Sigmoid colon (tissue), 7 donors: Measurements from ENCODE around the gene ADAT1. TPM values are rescaled to one million over a fixed set of nuclear protein-coding genes. Genes with fewer than 3 reads are reported as not detected.

Source experiments
- DNase-seq: peaks from one replicate; pipeline ENCODE4 v3.0.0-alpha.2; 2019
- H3K27ac ChIP-seq, 4 donors: fragments of 200-600 bp; sonication (generic); one replicate each; pipeline ENCODE4 v1.5.1; 2016 to 2019; ENCODE audit warnings: mild to moderate bottlenecking in 1 of 4
- H3K27me3 ChIP-seq, 3 donors: fragments of 200-600 bp; sonication (generic); one replicate each; pipeline ENCODE4 v1.5.1; 2019; ENCODE audit warnings: mild to moderate bottlenecking in 1 of 3
- H3K36me3 ChIP-seq, 4 donors: fragments of 200-600 bp; sonication (generic); one replicate each; pipeline ENCODE4 v1.5.1; 2016 to 2019
- H3K4me1 ChIP-seq, 4 donors: fragments of 200-600 bp; sonication (generic); one replicate each; pipeline ENCODE4 v1.5.1; 2017 to 2019
- H3K4me3 ChIP-seq, 4 donors: fragments of 200-600 bp; sonication (generic); one replicate each; pipeline ENCODE4 v1.5.1; 2017 to 2019; ENCODE audit warnings: mild to moderate bottlenecking in 2 of 4, moderate library complexity in 1 of 4
- H3K9me3 ChIP-seq, 4 donors: fragments of 200-600 bp in 3 of 4; sonication (generic) in 3 of 4; one replicate each; pipeline versions ENCODE4 v1.5.1 to v1.6.1; 2013 to 2019
- EP300 ChIP-seq, 4 donors: sonication (generic); formaldehyde crosslinking; IDR thresholded peaks; one replicate each; pipeline ENCODE4 v1.6.1; 2017; ENCODE audit warnings: antibody characterized with exemption in 4 of 4
- POLR2A ChIP-seq, 2 donors: fragments of 450-650 bp; IDR thresholded peaks; one replicate each; pipeline ENCODE4 v1.6.1; 2016; ENCODE audit warnings: antibody characterized with exemption in 2 of 2, mild to moderate bottlenecking in 2 of 2, moderate library complexity in 2 of 2
- POLR2AphosphoS5 ChIP-seq, 4 donors: sonication (generic); formaldehyde crosslinking; IDR thresholded peaks; one replicate each; pipeline ENCODE4 v1.6.1; 2017; ENCODE audit warnings: antibody characterized with exemption in 4 of 4
- WGBS, 2 donors: extraction: QIAGEN DNeasy Blood & Tissue Kit; methylation state at CpG; one replicate each; pipeline ENCODE4 v1.1.7; 2013; 5-methylcytosine and 5-hydroxymethylcytosine counted together
- intact Hi-C: fragments of 100-400 bp; cut with DNase I; formaldehyde crosslinking; loops from one replicate; pipeline ENCODE4 v1.15.1; 2023
- polyA plus RNA-seq, 3 donors: library from polyadenylated mRNA; stranded (reverse); fragments of 200-250 nt; gene quantifications; one replicate each; pipeline ENCODE4 v1.2.3, GENCODE V29; 2013
- total RNA-seq, 4 donors: library from RNA; depleted of rRNA; stranded (reverse); fragments of >200 nt; gene quantifications; one replicate each; pipeline ENCODE4 v1.1.0, GENCODE V29; 2016
- TF ChIP-seq, protein P1 (sequence below), 4 experiments: fragments of 450-650 bp in 3 of 4; fragments of 200-600 bp in 1 of 4; IDR thresholded peaks; one replicate each; pipeline ENCODE4 v1.5.1; 2016 to 2019; ENCODE audit warnings: antibody characterized with exemption in 4 of 4, mild to moderate bottlenecking in 3 of 4, moderate library complexity in 2 of 4
- donor health status: healthy with polysubstance abuse.
- donor health status: Bipolar disorder and iron deficiency.
- donor health status: healthy.

ADAT1 gene
- total and polyA plus RNA-seq, 7 donors: 10.2 to 38.5 (median 23.5) TPM

DNA sequence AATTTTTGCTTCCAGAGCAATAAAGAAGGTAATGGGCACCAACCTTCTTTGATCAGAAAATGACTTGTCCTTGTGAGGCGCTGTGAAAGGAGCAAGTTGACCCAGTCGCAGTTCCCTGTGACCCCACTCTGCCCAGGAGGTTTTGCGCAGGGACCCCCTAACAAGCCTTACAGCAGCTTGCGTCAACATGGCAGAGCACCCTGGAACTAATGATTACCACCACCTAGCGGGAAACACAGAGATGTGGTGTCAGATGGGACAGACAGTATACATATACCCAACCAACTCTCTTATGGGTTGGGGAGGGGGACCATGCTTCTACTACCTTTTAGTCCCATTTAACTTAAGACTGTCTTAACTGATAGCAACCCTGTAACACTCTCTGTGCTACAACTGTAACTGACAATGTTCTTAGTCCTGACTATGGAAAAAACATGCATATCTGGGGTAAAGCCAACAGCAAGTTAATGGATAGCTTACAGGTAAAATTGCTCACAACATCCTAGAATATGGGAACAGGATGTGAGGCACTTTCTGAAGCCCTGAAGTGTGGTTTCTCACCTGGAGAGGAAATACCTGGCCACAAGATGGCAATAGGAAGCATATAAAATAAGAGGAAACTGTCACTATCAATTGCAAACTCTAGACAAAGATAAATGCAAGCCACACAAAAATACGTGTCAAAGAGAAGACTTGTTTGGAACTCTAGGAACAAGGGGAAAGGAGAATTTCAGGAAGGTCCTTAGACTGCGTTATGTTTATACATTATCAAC lies 21.3 kb upstream of the ADAT1 start:
- peaks cover 0 to 27% (median 23%) of the 10 kb centered on the region in 4 donors for H3K4me1 ChIP-seq
- intact Hi-C loops: loop anchor here (5.0 kb wide), 2 partner anchors 87 to 182 kb away; partner anchors contain the start of genes TMEM170A and TMEM231
- DNase-seq: no peak
- peaks cover 13 to 45% (median 22%) of the 10 kb centered on the region in 4 donors for H3K36me3 ChIP-seq
- H3K4me3 ChIP-seq: no peak overlapping the region
- no peaks in the 10 kb centered on the region for H3K27me3 ChIP-seq
- H3K9me3 ChIP-seq: no peaks in the 10 kb centered on the region
- TF ChIP-seq POLR2AphosphoS5 (IDR thresholded peaks at IDR 0.05): no peak
- TF ChIP-seq, protein P1, sequence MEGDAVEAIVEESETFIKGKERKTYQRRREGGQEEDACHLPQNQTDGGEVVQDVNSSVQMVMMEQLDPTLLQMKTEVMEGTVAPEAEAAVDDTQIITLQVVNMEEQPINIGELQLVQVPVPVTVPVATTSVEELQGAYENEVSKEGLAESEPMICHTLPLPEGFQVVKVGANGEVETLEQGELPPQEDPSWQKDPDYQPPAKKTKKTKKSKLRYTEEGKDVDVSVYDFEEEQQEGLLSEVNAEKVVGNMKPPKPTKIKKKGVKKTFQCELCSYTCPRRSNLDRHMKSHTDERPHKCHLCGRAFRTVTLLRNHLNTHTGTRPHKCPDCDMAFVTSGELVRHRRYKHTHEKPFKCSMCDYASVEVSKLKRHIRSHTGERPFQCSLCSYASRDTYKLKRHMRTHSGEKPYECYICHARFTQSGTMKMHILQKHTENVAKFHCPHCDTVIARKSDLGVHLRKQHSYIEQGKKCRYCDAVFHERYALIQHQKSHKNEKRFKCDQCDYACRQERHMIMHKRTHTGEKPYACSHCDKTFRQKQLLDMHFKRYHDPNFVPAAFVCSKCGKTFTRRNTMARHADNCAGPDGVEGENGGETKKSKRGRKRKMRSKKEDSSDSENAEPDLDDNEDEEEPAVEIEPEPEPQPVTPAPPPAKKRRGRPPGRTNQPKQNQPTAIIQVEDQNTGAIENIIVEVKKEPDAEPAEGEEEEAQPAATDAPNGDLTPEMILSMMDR (IDR thresholded peaks at IDR 0.05): no peak
- no peak for TF ChIP-seq EP300 (IDR thresholded peaks at IDR 0.05)
- TF ChIP-seq POLR2A (IDR thresholded peaks at IDR 0.05): no peak
- 79 to 88% methylated on average over 7 of the region's 7 CpGs for WGBS, 2 donors
- no peak overlapping the region for H3K27ac ChIP-seq

DNA sequence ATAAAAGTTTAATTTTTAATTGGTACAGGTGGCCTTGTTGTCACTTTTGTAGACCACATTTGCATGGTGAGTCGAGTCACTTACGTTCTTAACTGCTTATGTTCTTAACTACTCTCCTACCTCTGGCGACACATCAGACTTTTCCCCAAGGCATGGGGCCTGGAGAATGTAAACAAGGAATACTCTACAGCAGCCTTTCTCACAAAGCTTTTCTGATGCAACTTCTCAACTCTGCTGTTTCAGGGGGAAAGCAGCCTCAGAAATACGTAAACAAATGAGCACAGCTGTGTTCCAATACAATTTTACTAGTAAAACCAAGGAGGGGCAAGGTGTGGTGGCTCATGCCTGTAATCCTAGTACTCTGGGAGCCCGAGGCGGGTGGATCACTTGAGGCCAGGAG lies 17.5 kb upstream of the ADAT1 start:
- intact Hi-C loops: no loop called here
- Histone ChIP-seq H3K4me3 (no peak overlapping the region), H3K4me1 (peaks cover 0 to 17% (median 12%) of the 10 kb centered on the region in 4 donors), H3K27ac (no peak overlapping the region), H3K27me3 (no peaks in the 10 kb centered on the region), H3K36me3 (peaks cover 17 to 82% (median 53%) of the 10 kb centered on the region in 4 donors), H3K9me3 (no peaks in the 10 kb centered on the region)
- WGBS, 2 donors: 75 to 82% methylated on average over 6 of the region's 6 CpGs
- TF ChIP-seq, protein P1 (IDR thresholded peaks at IDR 0.05): no peak
- no peak for TF ChIP-seq POLR2A (IDR thresholded peaks at IDR 0.05)
- TF ChIP-seq EP300 (IDR thresholded peaks at IDR 0.05): no peak
- no peak for TF ChIP-seq POLR2AphosphoS5 (IDR thresholded peaks at IDR 0.05)
- no peak for DNase-seq

DNA sequence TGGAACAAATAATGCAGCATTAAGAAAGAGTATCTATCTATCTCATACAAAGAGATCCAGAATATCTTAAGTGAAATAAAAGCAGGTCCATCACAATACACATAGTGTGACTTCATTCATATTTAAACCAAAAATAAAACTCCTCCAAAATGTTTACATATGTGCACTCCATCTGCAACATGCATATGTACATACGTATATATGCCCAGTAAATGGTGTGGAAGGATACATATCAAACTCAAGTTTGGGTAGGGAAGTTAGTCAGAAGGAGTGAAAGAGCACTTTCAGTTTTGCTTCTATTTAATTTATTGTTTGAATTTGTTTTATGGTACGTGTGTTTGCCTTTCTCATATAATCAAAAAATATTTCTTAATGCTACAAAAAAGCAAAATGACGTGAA lies 12.0 kb upstream of the ADAT1 start:
- intact Hi-C loops: no loop called here
- H3K4me3 ChIP-seq: no peak overlapping the region
- no peaks in the 10 kb centered on the region for H3K4me1 ChIP-seq
- no peaks in the 10 kb centered on the region for H3K9me3 ChIP-seq
- H3K27me3 ChIP-seq: no peaks in the 10 kb centered on the region
- 71 to 77% methylated on average over 3 of the region's 3 CpGs for WGBS, 2 donors
- no peak for DNase-seq
- TF ChIP-seq POLR2AphosphoS5 (IDR thresholded peaks at IDR 0.05) (no peak), EP300 (IDR thresholded peaks at IDR 0.05) (no peak)
- no peak overlapping the region for H3K27ac ChIP-seq
- peaks cover 41 to 99% (median 88%) of the 10 kb centered on the region in 4 donors for H3K36me3 ChIP-seq

DNA sequence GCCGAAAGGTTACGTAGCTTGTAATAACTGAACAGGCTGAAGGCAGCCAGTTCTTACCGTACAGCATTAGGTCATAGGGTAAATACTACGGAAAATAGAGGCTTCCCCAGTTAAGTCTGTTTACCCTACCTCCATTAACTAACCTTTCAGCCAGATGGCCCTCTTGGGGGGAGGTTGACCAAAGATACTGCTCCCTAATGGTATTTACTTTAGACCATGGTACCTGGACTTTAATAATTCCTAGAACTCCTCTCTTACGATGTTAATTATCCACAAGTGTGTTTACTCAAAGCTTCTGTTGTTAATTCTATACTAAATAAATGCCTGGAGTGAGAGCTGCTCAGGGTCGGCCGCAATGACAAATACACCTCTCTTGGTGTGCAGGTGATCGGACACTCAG lies 9.8 kb upstream of the ADAT1 start:
- 88 to 91% methylated on average over 8 of the region's 8 CpGs for WGBS, 2 donors

DNA sequence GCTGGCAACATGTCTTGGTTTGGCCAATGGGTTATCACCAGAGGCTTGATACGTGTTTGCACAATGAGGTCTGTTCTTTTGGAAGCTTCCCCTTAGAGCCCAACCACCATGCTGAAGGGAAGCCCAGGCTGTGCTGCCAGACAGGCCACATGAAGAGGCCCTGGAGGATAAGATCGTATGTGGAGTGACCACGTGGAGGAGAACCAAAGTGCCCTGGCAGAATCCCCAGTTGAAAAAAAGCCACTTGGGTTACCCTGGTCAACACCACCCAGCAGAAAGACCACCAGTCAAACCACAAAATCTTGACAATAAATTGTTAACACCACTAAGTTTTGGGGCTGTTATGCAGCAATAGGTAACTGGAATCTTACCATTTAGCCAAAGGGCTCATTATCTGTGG lies 7.0 kb upstream of the ADAT1 start:
- TF ChIP-seq POLR2A (IDR thresholded peaks at IDR 0.05) (no peak), POLR2AphosphoS5 (IDR thresholded peaks at IDR 0.05) (no peak), EP300 (IDR thresholded peaks at IDR 0.05) (no peak)
- TF ChIP-seq, protein P1 (IDR thresholded peaks at IDR 0.05): no peak
- no peak overlapping the region for H3K4me3 ChIP-seq
- WGBS, 2 donors: 88 to 89% methylated on average over 3 of the region's 3 CpGs
- H3K4me1 ChIP-seq: no peaks in the 10 kb centered on the region
- H3K27me3 ChIP-seq: no peaks in the 10 kb centered on the region
- intact Hi-C loops: no loop called here
- H3K36me3 ChIP-seq: peaks cover 39 to 94% (median 76%) of the 10 kb centered on the region in 4 donors
- H3K9me3 ChIP-seq: no peaks in the 10 kb centered on the region
- no peak overlapping the region for H3K27ac ChIP-seq
- no peak for DNase-seq

More for the DNA sequence above, 9.8 kb upstream of the ADAT1 start:
- Histone ChIP-seq H3K9me3 (no peaks in the 10 kb centered on the region), H3K4me1 (no peaks in the 10 kb centered on the region), H3K36me3 (peaks cover 48 to 99% (median 91%) of the 10 kb centered on the region in 4 donors), H3K4me3 (no peak overlapping the region), H3K27me3 (no peaks in the 10 kb centered on the region), H3K27ac (no peak overlapping the region)
- intact Hi-C loops: no loop called here
- TF ChIP-seq EP300 (IDR thresholded peaks at IDR 0.05) (no peak), POLR2AphosphoS5 (IDR thresholded peaks at IDR 0.05) (no peak), POLR2A (IDR thresholded peaks at IDR 0.05) (no peak)
- TF ChIP-seq, protein P1 (IDR thresholded peaks at IDR 0.05): no peak
- no peak for DNase-seq
